Osteocyte (in vitro differentiated cells): ENCODE data around the gene CAMK1D. TPM values are rescaled to one million over a fixed set of nuclear protein-coding genes. Genes with fewer than 3 reads are reported as not detected.

Source experiments
- DNase-seq: peaks from one replicate; pipeline ENCODE4 v3.0.0; 2021; ENCODE audit warnings: mixed read lengths; ENCODE audit not compliant: unreplicated experiment; ENCODE audit errors: extremely low spot score
- H3K27ac Mint-ChIP-seq: one replicate; pipeline ENCODE4 v1.8.0; 2021; ENCODE audit warnings: mild to moderate bottlenecking, mixed read lengths; ENCODE audit not compliant: unreplicated experiment
- H3K27me3 Mint-ChIP-seq: one replicate; pipeline ENCODE4 v1.8.0; 2021; ENCODE audit warnings: mixed read lengths; ENCODE audit not compliant: unreplicated experiment
- H3K36me3 Mint-ChIP-seq: one replicate; pipeline ENCODE4 v1.8.0; 2021; ENCODE audit warnings: mixed read lengths; ENCODE audit not compliant: unreplicated experiment
- H3K4me1 Mint-ChIP-seq: one replicate; pipeline ENCODE4 v1.8.0; 2021; ENCODE audit warnings: mixed read lengths; ENCODE audit not compliant: unreplicated experiment
- H3K4me3 Mint-ChIP-seq: one replicate; pipeline ENCODE4 v1.8.0; 2021; ENCODE audit warnings: mild to moderate bottlenecking, moderate library complexity, mixed read lengths; ENCODE audit not compliant: unreplicated experiment
- H3K9me3 Mint-ChIP-seq: one replicate; pipeline ENCODE4 v1.8.0; 2021; ENCODE audit warnings: mixed read lengths; ENCODE audit not compliant: unreplicated experiment
- total RNA-seq: library from RNA; stranded (reverse); gene quantifications from 2 replicates; pipeline ENCODE4 v1.2.1, GENCODE V29; 2021
- TF ChIP-seq, protein P1 (sequence below): fragments of 200-600 bp; sonication (generic); IDR thresholded peaks from 2 replicates; pipeline ENCODE4 v1.5.0; 2021; ENCODE audit warnings: antibody characterized with exemption, mild to moderate bottlenecking, moderate library complexity

The CAMK1D gene
- total RNA-seq, 1 donor from 2014 or later, result 13.7 TPM

DNA sequence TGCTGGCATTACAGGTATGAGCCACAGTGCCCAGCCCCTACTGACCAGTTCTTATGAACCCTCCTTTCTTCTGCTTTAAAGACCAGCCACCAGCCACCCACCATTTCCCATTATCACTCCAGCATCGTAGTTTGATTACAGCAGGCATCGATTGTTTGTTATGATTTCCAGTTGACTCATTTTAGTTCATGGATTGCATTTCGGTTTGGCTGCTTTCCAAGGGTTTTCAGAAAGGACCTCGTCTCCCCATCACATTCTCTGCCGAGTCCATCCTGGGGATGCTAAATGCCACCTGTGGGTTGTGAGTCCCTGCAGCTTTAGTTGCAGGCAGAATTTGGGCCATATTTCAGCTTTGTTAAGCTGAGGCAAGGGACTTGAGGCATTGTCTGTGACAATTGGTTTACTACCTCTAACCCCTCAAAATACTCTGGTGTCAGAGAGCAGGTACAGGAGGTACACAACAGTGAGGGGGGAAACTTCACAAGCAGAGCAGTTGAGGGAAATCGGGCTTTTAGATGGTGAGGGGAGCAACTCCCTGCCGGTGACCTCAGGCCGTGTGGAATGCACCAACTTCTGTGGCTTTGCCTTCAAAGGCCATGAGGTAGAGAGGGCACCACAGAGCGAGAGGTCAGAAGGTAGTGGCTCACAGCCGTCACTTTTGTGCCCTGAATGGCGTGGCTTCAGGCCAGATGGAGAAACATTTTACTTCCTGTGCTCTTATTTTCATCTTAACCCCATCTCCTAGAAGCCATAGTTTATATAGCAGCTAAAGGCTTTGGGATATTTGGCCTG is 448.3 kb downstream of the CAMK1D start:
- Mint-ChIP-seq H3K4me3 (no peak overlapping the region), H3K27ac (no peak overlapping the region), H3K9me3 (peaks cover 5% of the 10 kb centered on the region), H3K4me1 (peaks cover 21% of the 10 kb centered on the region), H3K36me3 (peaks cover 4% of the 10 kb centered on the region), H3K27me3 (no peaks in the 10 kb centered on the region)
- no peak for DNase-seq
- TF ChIP-seq, protein P1, sequence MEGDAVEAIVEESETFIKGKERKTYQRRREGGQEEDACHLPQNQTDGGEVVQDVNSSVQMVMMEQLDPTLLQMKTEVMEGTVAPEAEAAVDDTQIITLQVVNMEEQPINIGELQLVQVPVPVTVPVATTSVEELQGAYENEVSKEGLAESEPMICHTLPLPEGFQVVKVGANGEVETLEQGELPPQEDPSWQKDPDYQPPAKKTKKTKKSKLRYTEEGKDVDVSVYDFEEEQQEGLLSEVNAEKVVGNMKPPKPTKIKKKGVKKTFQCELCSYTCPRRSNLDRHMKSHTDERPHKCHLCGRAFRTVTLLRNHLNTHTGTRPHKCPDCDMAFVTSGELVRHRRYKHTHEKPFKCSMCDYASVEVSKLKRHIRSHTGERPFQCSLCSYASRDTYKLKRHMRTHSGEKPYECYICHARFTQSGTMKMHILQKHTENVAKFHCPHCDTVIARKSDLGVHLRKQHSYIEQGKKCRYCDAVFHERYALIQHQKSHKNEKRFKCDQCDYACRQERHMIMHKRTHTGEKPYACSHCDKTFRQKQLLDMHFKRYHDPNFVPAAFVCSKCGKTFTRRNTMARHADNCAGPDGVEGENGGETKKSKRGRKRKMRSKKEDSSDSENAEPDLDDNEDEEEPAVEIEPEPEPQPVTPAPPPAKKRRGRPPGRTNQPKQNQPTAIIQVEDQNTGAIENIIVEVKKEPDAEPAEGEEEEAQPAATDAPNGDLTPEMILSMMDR, result no peak

DNA sequence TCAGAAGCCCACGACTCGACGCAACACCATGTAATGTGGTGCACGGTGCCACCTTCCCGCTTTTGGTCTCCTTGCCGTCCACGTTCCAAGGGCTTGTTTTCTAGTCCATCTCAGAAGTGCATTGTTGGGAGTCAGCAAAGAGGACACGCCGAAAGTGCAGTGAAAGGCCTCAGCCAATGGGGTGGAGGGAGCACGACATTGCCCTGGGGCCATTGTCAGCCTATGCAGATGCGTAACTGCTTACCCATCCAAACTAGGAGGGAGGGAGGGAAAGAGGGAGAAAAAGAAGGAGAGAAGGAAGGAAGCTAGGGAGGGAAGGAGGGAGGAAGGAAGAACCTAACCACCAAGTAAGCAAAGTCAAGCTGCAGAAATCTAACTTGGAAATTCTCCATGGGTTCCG is 449.8 kb downstream of the CAMK1D start:
- H3K4me3 Mint-ChIP-seq, result no peak overlapping the region
- H3K36me3 Mint-ChIP-seq, result peaks cover under 1% of the 10 kb centered on the region
- no peak for DNase-seq
- no peaks in the 10 kb centered on the region for H3K27me3 Mint-ChIP-seq
- H3K27ac Mint-ChIP-seq, result no peak overlapping the region
- H3K4me1 Mint-ChIP-seq, result peaks cover 21% of the 10 kb centered on the region
- TF ChIP-seq, protein P1, result no peak
- H3K9me3 Mint-ChIP-seq, result peaks cover under 1% of the 10 kb centered on the region

DNA sequence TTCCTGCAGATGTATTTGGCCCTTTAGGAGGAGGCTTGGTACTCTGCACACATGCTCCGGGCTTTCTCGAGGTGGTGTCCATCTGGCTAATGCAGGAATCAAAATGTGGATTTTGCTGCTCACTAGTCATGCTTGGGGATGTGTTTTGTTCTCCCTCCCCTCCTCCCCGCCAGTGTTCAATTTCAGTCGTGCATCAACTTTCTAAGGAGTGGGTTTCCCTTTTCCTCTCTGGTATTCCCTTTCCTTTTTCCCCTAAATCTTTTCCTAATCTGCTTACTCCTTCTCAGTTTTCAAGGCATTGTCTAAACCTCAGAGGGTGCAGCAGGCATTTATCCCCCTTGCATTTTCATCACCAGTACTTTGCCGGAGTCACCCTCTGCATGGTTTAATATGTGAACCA is 450.4 kb downstream of the CAMK1D start:
- TF ChIP-seq, protein P1, result no peak
- Mint-ChIP-seq H3K4me3 (no peak overlapping the region), H3K27ac (no peak overlapping the region), H3K9me3 (no peaks in the 10 kb centered on the region), H3K4me1 (peaks cover 21% of the 10 kb centered on the region), H3K27me3 (no peaks in the 10 kb centered on the region), H3K36me3 (no peaks in the 10 kb centered on the region)
- DNase-seq, result no peak

DNA sequence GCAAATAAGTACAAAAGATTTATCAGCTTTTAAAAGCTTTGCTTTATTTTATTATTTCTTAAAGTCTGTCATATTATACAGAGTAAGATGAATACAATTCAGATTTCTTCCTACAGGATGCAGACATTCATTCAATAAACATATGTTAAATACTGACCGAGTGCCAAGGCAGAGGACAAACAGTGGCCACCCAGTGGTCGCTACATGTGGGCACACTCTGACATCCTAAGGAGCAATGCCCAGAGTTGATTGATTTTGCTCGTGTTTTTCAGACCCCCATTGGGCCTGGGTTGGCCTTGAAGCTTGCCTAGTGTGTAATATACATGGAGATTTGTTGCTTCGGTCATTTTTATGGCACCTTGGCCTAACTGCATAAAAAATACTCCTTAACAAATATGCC is 451.0 kb downstream of the CAMK1D start:
- TF ChIP-seq, protein P1, result peak; percentile 27
- Mint-ChIP-seq H3K4me1 (peaks cover 21% of the 10 kb centered on the region), H3K36me3 (no peaks in the 10 kb centered on the region), H3K4me3 (no peak overlapping the region), H3K27me3 (no peaks in the 10 kb centered on the region), H3K27ac (no peak overlapping the region), H3K9me3 (no peaks in the 10 kb centered on the region)
- DNase-seq, result no peak

DNA sequence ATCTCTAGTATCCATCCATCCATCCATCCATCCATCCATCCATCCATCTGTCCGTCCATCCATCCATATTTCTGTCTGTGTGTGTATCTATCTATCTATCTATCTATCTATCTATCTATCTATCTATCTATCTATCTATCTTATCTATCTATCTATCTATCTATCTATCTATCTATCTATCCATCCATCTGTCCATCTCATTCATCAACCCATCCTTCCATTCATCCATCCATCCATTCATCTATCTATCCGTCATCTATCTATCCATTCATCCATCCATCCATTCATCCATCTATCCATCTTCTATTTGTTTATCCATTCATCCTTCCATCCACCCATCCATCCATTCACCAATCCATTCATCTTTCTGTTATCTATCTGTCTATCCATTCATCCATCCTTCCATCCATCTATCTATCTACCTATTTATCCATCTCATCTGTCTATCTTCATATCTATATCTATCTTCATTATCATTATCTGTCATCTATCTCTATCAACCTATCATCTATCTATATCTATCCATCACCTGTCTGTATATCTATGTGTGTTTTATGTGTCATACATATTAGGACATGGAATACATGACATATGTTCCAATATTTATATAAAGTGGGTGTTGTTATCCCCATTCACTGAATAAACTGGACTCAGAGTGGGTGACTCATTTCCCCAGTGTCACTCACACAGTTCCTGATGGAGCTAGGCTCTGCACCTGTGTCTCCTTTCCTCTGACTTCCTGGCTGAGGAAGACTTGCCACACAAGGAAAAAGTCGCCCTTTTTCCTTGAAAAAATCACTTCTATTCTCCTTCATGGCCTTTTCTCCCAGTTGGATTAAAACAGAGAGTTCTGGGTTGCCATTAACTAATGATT is 452.1 kb downstream of the CAMK1D start:
- no peak overlapping the region for H3K27ac Mint-ChIP-seq
- peaks cover 13% of the 10 kb centered on the region for H3K4me1 Mint-ChIP-seq
- no peaks in the 10 kb centered on the region for H3K36me3 Mint-ChIP-seq
- H3K4me3 Mint-ChIP-seq, result no peak overlapping the region
- no peaks in the 10 kb centered on the region for H3K27me3 Mint-ChIP-seq
- TF ChIP-seq, protein P1, result no peak
- no peaks in the 10 kb centered on the region for H3K9me3 Mint-ChIP-seq
- no peak for DNase-seq
